Brain microvascular endothelial cell (primary cell): ENCODE results near the gene DLG2.

Source experiments
- DNase-seq: peaks from one replicate; pipeline ENCODE4 v3.0.0-alpha.2; 2020
- H3K27ac ChIP-seq: fragments of 250-450 bp; sonication (Bioruptor Pico); 2 replicates; pipeline ENCODE4 v1.5.1; 2020; ENCODE audit warnings: mild to moderate bottlenecking, moderate library complexity
- H3K27me3 ChIP-seq: fragments of 250-450 bp; sonication (Bioruptor Pico); replicated peaks from 2 replicates; pipeline ENCODE4 v1.5.1; 2020; ENCODE audit warnings: mild to moderate bottlenecking
- H3K36me3 ChIP-seq: fragments of 250-450 bp; sonication (Bioruptor Pico); replicated peaks from 2 replicates; pipeline ENCODE4 v1.5.1; 2020; ENCODE audit warnings: mild to moderate bottlenecking
- H3K4me3 ChIP-seq: 2 replicates; pipeline ENCODE4 v1.5.1; 2011; ENCODE audit warnings: low read depth, mild to moderate bottlenecking, control low read depth, low read length, moderate library complexity
- in situ Hi-C: cut with HindIII; loops from 2 replicates; pipeline ENCODE4 v1.10.0; 2017; ENCODE audit warnings: low sequenced_read_pairs, low pct_ligation_motif_present
- TF ChIP-seq, protein P1 (sequence below): IDR thresholded peaks from 2 replicates; pipeline ENCODE4 v1.5.1; 2011; ENCODE audit warnings: low read depth, mild to moderate bottlenecking, moderate library complexity, low read length, control low read depth, inconsistent platforms; ENCODE audit errors: missing control alignments

The DLG2 gene

DNA sequence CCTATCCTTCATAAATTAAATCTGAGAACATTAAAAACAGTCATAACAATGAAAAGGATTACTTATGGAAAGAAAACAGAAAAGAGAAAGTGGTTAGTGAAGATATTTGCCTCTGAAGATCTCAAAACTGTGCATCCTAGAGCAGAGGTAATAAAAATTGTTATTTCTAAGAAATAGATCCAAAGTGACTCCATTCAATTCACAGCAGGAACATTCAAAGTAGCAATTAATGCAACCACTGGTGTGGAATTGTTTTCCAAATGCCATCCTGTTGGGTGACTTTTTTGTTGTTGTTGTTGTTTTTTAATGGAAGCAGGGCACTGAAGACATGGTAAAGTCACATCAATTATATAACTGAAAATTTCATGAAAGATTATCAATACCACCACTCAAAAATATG, 1201.5 kb downstream of the DLG2 start:
- H3K4me3 ChIP-seq = no peak overlapping the region
- no peak overlapping the region for H3K27ac ChIP-seq
- TF ChIP-seq, protein P1, sequence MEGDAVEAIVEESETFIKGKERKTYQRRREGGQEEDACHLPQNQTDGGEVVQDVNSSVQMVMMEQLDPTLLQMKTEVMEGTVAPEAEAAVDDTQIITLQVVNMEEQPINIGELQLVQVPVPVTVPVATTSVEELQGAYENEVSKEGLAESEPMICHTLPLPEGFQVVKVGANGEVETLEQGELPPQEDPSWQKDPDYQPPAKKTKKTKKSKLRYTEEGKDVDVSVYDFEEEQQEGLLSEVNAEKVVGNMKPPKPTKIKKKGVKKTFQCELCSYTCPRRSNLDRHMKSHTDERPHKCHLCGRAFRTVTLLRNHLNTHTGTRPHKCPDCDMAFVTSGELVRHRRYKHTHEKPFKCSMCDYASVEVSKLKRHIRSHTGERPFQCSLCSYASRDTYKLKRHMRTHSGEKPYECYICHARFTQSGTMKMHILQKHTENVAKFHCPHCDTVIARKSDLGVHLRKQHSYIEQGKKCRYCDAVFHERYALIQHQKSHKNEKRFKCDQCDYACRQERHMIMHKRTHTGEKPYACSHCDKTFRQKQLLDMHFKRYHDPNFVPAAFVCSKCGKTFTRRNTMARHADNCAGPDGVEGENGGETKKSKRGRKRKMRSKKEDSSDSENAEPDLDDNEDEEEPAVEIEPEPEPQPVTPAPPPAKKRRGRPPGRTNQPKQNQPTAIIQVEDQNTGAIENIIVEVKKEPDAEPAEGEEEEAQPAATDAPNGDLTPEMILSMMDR = no peak
- in situ Hi-C loops = no loop called here
- H3K36me3 ChIP-seq = no peaks in the 10 kb centered on the region
- DNase-seq = no peak
- no peaks in the 10 kb centered on the region for H3K27me3 ChIP-seq

DNA sequence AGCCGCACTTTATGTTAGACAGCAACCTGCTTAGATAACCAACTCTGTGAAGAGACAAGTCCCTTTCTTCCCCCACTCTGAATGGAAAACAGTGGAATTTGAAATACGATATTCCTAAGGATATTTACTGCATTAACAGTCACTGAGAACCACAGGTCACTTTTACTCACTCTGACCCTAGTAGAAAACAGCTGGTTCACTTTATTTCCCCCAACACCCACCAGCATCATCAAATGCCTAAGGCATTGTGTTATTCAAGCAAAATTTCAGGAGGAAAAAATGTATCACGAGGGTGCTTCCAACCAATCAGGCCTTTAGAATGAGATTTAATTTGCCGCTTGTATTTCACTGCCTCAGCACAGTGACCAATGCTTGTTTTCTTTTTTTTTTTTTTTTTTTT, 1206.9 kb downstream of the DLG2 start:
- peak; percentile 7 for DNase-seq
- Histone ChIP-seq H3K27ac (no peak overlapping the region), H3K36me3 (no peaks in the 10 kb centered on the region), H3K27me3 (no peaks in the 10 kb centered on the region), H3K4me3 (no peak overlapping the region)
- TF ChIP-seq, protein P1 = no peak
- in situ Hi-C loops = no loop called here

DNA sequence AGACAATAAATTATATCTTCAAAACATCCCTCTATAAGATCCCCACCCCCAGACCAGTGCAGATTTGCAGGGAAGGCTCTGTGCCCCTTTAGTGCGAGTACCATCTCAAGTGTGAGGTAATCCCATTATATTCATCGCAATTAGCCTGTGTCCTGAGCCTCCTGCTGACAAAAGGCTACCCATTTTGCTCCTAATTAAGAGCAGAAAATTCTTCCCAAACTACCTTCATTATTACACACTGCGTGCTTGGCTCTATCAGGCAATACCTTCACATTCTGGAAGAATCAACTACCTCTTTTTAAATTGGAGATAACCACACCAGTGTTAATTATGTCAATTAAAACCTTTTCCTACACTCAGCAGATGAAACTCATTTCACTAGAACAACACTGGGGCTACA, 1207.5 kb downstream of the DLG2 start:
- in situ Hi-C loops = no loop called here
- DNase-seq = no peak
- no peak overlapping the region for H3K4me3 ChIP-seq
- no peaks in the 10 kb centered on the region for H3K27me3 ChIP-seq
- TF ChIP-seq, protein P1 = no peak
- no peak overlapping the region for H3K27ac ChIP-seq
- H3K36me3 ChIP-seq = no peaks in the 10 kb centered on the region

DNA sequence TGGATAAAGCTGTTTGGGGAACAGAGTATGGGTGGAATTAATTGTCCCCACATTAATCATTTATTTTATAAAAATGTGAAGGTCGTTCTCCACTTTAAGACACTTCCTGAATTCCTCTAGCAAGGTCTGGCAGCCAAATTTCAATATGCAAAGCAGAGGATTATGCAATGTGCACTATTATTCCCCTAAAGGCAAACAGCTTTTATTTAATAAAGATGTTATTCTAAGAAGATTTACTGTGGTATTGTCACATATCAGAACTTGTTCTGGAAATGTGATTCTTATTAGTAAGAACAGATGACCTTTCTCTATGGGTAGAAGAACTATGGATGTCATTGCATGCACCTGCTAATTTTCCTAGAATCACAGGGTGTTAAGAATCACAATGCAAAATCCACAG, 1212.2 kb downstream of the DLG2 start:
- TF ChIP-seq, protein P1 = no peak
- no peaks in the 10 kb centered on the region for H3K36me3 ChIP-seq
- DNase-seq = no peak
- H3K27ac ChIP-seq = no peak overlapping the region
- H3K27me3 ChIP-seq = no peaks in the 10 kb centered on the region
- in situ Hi-C loops = no loop called here
- H3K4me3 ChIP-seq = no peak overlapping the region

DNA sequence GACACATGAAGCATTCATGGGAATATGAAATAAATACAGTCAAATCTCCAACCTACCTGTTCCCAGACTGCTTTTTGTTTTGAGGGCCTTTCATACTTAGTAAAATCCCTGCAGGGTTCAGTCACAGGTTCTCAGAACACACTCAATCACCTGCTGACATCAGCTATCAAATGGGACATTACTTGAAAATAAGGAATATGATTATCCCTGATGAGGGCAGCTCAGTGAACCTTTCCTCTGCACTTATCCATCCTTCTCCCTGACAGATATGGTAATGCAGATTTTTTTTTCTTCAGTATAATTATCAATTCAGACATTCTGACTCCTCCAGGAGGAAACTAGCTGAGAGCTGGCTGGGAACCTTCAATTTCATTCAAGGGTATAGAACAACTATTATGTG, 1213.6 kb downstream of the DLG2 start:
- TF ChIP-seq, protein P1 = no peak
- Histone ChIP-seq H3K27me3 (no peaks in the 10 kb centered on the region), H3K4me3 (no peak overlapping the region), H3K27ac (no peak overlapping the region), H3K36me3 (no peaks in the 10 kb centered on the region)
- in situ Hi-C loops = no loop called here
- DNase-seq = no peak

DNA sequence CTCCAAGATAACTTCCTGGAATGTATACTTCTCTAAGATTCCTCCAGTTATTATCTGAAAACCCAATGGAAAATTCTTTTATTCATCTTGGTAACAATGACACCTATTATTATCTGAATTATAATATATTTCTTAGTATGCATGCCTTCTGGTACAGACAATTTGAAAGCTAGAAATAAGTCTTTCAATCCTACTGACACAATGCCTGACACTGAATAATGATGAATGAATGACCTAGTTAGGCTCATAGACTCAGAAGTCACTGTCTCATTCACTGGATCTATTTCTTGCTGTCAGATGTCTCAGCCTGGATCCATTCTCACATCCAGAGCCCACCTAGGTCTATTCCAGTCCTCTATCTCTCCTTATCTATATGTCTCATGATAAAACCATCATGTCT, 1214.3 kb downstream of the DLG2 start:
- no peak for DNase-seq
- no peaks in the 10 kb centered on the region for H3K36me3 ChIP-seq
- TF ChIP-seq, protein P1 = no peak
- H3K4me3 ChIP-seq = no peak overlapping the region
- in situ Hi-C loops = no loop called here
- H3K27me3 ChIP-seq = no peaks in the 10 kb centered on the region
- no peak overlapping the region for H3K27ac ChIP-seq
